Measurements from ENCODE around the gene IL1RL2.

The IL1RL2 gene

DNA sequence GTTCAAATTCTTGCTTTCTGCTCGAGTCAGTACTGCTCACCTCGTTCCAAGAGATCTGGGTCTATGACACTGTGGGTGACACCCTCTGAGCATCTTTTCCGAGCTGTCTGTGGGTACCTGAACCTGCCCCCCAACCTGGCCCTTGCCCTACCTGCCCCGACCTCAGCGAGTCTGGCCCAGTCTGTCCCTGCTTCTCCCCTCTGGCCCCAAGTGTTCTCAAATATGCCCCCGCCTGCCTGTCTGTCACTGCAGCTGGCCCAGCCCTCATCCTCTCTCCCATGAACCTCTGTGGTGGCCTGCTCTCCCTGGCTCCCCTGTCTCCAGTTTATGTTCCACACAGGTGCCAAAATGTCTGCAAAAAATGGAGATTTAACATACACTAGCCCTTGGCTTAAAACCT lies 32.5 kb upstream of the IL1RL2 start:
- no peaks in the 10 kb centered on the region for H3K27me3 ChIP-seq (replicated peaks; ENCODE audit: insufficient read depth, low read length)
- H3K9me3 ChIP-seq (replicated peaks; ENCODE audit: insufficient read depth, low read length): no peaks in the 10 kb centered on the region
- no peaks in the 10 kb centered on the region for H3K9me2 ChIP-seq (replicated peaks; ENCODE audit: insufficient read depth, low read length)
- H3K4me1 ChIP-seq (ENCODE audit: low read length): no peaks in the 10 kb centered on the region
- H3K36me3 ChIP-seq (replicated peaks; ENCODE audit: insufficient read depth, low read length): no peaks in the 10 kb centered on the region
- H3K9ac ChIP-seq (ENCODE audit: low read length): no peak overlapping the region
- no peak overlapping the region for H2AFZ ChIP-seq (ENCODE audit: low read length)
- no peak overlapping the region for H3K27ac ChIP-seq (ENCODE audit: low read length)
- no peaks in the 10 kb centered on the region for H3F3A ChIP-seq (ENCODE audit: insufficient read depth, low read length)
- TF ChIP-seq EZH2 (optimal IDR thresholded peaks at IDR 0.05; ENCODE audit: low read depth, low read length): no peak
- TF ChIP-seq CTCF (IDR thresholded peaks at IDR 0.05; ENCODE audit: low read length): no peak
- no peak for TF ChIP-seq EZH2phosphoT487 (IDR thresholded peaks at IDR 0.05; ENCODE audit: low read length)
- no peaks in the 10 kb centered on the region for H3K79me2 ChIP-seq (ENCODE audit: low read length)
- no peak overlapping the region for H3K4me3 ChIP-seq (ENCODE audit: low read length)
- DNase-seq: no peak
- H4K20me1 ChIP-seq (ENCODE audit: insufficient read depth, low read length): no peaks in the 10 kb centered on the region
- H3K4me2 ChIP-seq (ENCODE audit: low read depth, low read length): no peak overlapping the region

DNA sequence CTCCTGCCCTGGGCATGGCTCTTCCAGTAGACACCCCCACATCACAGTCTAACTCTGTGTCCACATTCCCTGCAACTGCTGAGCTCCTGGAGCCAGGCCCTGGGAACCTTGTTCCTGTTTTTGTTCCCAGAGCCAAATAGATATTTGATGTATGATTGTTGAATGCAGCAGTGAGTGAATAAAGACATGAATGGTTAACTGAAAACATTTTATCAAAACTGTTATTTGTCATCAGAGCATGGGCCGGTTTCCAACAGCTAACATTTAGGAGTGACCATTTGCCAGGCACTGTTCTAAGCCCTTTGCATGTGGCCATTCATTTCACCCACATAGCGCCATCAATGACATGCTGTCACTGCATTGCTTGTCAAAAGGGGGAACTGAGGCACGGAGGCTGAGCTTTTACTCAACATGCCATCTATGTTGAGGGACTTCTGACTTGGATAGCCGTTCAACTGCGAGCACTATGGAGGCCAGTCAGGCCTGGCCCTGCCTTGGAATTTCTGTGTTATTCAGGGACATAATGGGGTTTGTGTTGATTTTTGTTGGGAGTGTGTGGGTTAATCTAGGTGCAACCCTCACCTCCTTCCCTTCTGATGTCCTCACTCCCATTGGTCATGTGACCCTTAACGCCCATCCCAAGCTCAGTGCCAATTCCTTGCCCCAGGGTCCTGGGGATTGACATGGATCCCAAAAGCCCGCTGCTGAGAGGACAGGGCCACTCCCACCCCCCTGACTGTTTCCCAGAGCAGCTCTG lies 31.7 kb upstream of the IL1RL2 start:
- Histone ChIP-seq H3K27ac (ENCODE audit: low read length) (no peak overlapping the region), H3K9me3 (replicated peaks; ENCODE audit: insufficient read depth, low read length) (no peaks in the 10 kb centered on the region), H3K27me3 (replicated peaks; ENCODE audit: insufficient read depth, low read length) (no peaks in the 10 kb centered on the region), H3K9me2 (replicated peaks; ENCODE audit: insufficient read depth, low read length) (no peaks in the 10 kb centered on the region), H3K36me3 (replicated peaks; ENCODE audit: insufficient read depth, low read length) (no peaks in the 10 kb centered on the region), H3F3A (ENCODE audit: insufficient read depth, low read length) (no peaks in the 10 kb centered on the region), H2AFZ (ENCODE audit: low read length) (no peak overlapping the region), H3K4me1 (ENCODE audit: low read length) (no peaks in the 10 kb centered on the region), H3K4me2 (ENCODE audit: low read depth, low read length) (no peak overlapping the region), H3K4me3 (ENCODE audit: low read length) (no peak overlapping the region), H4K20me1 (ENCODE audit: insufficient read depth, low read length) (no peaks in the 10 kb centered on the region), H3K9ac (ENCODE audit: low read length) (no peak overlapping the region), H3K79me2 (ENCODE audit: low read length) (no peaks in the 10 kb centered on the region)
- TF ChIP-seq CTCF (IDR thresholded peaks at IDR 0.05; ENCODE audit: low read length): no peak
- no peak for TF ChIP-seq EZH2 (optimal IDR thresholded peaks at IDR 0.05; ENCODE audit: low read depth, low read length)
- no peak for TF ChIP-seq EZH2phosphoT487 (IDR thresholded peaks at IDR 0.05; ENCODE audit: low read length)
- DNase-seq: no peak

GRCh38 chr2:102155703-102156515 lies 30.9 kb upstream of the IL1RL2 start:
- Histone ChIP-seq H3K4me3 (ENCODE audit: low read length) (no peak overlapping the region), H3K4me1 (ENCODE audit: low read length) (no peaks in the 10 kb centered on the region), H3K9ac (ENCODE audit: low read length) (no peak overlapping the region), H3K36me3 (replicated peaks; ENCODE audit: insufficient read depth, low read length) (no peaks in the 10 kb centered on the region), H4K20me1 (ENCODE audit: insufficient read depth, low read length) (no peaks in the 10 kb centered on the region), H3F3A (ENCODE audit: insufficient read depth, low read length) (no peaks in the 10 kb centered on the region), H3K79me2 (ENCODE audit: low read length) (no peaks in the 10 kb centered on the region), H3K9me3 (replicated peaks; ENCODE audit: insufficient read depth, low read length) (no peaks in the 10 kb centered on the region), H2AFZ (ENCODE audit: low read length) (no peak overlapping the region), H3K27ac (ENCODE audit: low read length) (no peak overlapping the region), H3K9me2 (replicated peaks; ENCODE audit: insufficient read depth, low read length) (no peaks in the 10 kb centered on the region), H3K4me2 (ENCODE audit: low read depth, low read length) (no peak overlapping the region), H3K27me3 (replicated peaks; ENCODE audit: insufficient read depth, low read length) (no peaks in the 10 kb centered on the region)
- TF ChIP-seq EZH2phosphoT487 (IDR thresholded peaks at IDR 0.05; ENCODE audit: low read length) (no peak), EZH2 (optimal IDR thresholded peaks at IDR 0.05; ENCODE audit: low read depth, low read length) (no peak), CTCF (IDR thresholded peaks at IDR 0.05; ENCODE audit: low read length) (no peak)
- DNase-seq: no peak
